Activated T-cell treated with anti-CD3 and anti-CD28 coated beads for 48 hours (primary cell): ENCODE measurements around the gene POP5.
"Not testable (repeated sequence)": the region's sequence is repeated elsewhere in the genome, so short reads cannot be mapped to it uniquely, and the experiment has no call there.

ENCODE experiments used
- DNase-seq: peaks from one replicate; pipeline ENCODE4 v3.0.0-alpha.2; 2020; ENCODE audit warnings: low read depth

POP5 gene, protein sequence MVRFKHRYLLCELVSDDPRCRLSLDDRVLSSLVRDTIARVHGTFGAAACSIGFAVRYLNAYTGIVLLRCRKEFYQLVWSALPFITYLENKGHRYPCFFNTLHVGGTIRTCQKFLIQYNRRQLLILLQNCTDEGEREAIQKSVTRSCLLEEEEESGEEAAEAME

DNA sequence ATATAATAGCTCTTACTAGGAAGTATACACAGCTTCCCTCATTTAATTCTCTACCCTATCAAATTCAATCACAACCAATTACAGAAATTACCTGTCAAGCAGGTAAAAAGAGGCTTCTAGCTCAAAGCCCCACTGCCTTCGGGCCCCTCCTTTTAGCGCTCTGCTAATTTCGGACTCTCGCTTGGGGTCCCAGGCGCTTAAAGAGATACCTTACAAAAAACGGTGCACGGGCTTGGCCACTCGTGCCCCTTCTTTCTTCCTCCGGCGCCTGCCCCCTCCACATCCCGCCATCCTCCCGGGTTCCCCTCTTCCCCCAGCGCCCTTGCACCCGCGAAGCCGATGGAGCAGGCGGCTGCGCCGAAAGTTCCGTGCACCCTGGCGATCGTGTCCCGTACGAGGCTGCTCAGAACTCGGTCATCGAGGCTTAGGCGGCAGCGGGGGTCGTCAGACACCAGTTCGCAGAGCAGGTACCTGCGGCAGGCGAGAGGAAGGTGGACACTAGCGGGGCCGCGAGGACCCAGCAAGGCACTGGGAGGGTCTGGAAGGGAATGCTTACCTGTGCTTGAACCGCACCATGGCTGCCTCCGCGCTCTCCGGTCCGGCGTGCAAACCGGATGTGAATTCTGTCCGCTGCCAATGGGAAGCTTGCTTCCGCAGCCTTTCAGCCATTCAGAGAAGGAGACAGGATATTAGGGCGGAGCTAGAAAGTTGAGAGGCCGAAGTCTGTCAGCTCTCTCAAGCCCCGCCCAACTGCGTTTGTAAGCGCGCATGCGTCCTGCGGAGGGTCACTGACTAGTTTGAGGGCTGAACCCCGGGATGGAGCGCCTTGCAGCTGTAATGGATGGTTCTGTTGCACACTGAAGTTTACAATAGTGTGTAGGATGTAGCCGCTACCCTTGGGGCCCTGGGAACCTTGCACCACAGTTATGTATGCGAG lies at the start of gene POP5:
Gene POP5 (minus strand): TSS at position 616 of the 937 bp plus-strand sequence. CDS start 40 bp downstream, at position 576.
- DNase-seq = peak; percentile 89

DNA sequence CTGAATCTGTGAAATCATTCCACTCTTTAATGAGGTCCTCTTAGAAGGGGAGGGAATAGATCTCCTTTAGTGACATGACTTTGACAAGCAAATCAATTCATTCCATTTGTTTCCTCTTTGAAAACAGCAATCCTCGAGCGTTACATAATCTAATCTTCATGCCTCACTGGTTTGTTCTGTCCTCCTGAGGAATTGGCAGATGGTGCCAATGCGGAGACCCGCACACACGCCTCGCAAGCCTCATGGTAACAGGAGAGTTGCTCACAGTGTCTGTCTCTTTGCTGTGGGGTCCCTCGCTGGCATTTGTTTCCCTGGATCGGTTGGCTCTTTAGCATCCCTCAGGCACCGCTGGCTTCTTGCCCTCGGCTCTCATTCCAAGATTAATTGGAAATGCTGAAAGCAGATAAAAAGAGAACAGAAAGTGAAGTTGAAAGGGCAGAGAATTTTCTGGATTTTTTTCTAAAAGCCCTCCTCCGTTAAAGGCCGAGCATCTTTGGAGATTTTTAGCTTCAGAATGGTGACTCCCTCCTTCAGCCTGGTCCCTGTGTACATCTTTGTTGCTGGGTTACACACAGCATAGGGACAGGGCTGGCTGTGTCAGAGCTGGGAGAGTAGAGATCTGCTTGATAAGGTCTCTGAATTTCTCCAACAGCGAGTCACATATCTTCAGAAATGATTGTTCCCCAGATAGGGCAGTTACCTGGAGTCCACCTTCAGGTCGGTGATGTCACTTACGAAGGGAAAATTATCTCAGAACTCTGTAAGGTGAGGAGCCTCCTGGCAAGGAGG lies 49.1 kb upstream of the POP5 start:
- DNase-seq = no peak

DNA sequence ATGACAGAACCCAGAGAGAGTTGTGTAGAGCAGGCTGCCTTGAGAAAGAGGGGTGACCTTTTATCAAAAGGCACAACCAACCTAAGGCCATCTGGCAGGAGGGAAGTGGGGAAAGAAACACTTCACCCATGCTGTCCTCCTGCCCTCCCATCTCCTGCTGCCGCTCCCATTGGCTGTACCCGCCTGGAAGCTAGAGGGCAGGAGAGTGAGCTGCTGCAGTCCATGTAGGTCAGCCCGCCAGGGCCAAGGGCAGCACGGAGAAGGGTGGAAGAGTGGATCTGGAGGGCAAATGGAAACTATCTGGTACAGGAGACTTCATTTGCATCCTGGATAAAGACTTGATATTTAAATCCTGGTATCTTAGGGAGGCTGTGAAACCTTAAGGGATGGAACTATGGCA lies 47.7 kb upstream of the POP5 start:
- no peak for DNase-seq

DNA sequence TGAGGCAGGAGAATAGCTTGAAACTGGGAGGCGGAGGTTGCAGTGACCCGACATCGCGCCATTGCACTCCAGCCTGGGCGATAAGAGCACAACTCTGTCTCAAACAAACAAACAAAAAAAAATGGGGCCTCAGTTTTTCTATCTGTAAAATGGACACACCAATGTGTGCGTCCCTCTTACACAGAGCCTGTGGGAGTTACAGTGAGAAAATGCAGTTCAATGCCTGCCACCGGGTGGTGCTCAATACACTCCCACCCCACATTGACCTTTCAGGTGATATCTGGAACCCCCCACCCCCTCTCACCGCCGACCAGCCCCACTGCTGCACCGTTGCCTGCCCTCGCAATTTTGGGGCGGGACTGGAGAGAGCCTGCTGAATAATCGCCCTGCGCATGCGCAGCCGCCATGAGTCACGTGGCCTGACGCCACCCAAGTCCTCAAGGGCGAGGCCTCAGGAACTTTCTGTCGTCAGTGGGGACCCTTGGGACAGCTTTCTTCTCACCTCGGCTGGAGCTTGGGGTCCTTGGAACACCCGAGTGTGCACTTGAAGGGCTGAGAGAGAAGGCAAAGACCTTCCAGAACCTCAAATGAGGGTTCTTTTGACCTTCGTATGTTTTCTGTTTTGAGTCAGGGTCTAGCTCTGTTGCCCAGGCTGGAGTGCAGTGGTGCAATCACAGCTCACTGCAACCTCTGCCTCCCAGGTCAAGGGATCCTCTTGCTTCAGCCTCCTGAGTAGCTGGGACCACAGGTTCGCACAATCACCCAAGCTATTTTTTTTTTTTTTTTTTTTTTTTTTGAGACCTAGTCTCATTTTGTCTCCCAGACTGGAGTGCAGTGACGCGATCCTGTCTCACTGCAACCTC lies 44.6 kb upstream of the POP5 start:
- DNase-seq = peak; percentile 12

DNA sequence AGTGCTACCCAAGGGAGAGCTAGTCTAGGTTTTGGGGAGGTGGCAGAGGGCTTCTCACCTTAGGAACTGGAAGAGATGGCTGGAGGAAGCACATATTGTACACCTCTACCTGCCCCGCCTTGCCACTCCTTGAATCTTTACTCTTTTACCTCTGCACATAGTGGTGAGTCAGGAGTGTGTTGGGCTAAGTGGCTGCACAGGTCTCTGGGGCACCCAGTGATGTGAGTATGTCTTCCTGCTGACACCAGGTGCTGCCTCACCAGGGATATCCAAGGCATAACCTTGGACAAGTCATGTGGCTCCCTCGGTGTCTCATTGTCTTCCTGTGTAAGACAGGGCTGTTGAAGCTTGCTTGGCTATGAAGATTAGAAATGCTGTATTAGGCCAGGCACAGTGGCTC lies 39.4 kb upstream of the POP5 start:
- no peak for DNase-seq

DNA sequence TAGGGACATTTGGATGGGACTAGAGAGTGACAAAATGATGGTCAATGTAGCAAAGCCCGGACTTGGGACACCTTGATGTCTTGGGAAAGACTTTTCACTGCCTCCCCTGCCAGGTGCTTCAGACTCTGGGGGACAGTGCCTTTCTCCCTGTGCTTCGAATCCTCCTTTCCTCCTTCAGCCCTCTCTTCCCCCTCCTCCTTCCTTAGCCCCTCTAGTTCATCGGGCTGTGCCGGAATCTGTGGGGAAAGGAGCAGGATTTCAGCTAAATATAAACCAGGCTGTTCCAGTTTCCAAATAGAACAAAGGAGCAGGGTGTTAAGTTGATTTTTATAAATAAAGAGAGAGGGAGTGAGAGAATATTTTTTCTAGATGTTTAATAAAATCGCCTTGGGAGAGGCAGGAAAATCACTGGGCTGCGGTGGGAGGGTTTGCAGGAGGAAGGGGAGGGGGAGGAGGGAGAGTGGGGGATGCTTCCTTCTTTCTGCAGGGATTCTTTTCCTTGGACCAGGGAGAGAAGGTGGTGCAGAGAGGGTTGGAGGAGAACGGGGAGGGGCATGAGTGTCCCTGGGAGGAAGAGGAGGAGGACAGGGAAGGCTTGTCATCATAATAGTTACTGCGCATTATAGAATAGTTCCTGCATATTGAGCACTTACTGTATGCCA lies 37.9 kb upstream of the POP5 start:
- no peak for DNase-seq

DNA sequence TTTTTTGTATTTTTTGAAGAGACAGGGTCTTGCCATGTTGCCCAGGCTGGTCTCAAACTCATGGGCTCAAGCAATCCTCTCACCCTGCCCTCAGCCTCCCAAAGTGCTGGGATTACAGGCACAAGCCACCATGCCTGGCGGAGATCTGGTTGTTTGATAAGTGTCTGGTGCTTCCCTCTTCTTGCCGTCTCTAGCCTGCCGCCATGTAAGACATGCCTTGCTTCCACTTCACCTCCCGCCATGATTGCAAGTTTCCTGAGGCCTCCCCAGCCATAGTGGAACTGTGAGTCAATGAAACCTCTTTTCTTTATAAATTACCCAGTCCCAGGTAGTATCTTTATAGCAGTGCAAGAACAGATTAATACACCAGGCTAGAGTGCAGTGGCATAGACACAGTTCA lies 36.6 kb upstream of the POP5 start:
- not testable (repeated sequence) for DNase-seq

DNA sequence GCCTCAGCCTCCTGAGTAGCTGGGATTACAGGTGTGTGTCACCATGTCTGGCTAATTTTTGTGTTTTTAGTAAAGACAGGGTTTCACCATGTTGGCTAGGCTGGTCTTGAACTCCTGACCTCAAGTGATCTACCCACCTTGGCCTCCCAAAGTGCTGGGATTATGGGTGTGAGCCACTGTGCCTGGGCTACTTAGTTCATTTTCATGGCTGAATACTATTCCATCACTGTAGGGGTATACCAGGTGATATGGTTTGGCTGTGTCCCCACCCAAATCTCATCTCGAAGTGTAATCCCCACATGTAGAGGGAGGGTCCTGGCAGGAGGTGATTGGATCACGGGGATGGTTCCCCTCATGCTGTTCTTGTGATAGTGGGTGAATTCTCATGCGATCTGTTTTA lies 36.0 kb upstream of the POP5 start:
- DNase-seq = not testable (repeated sequence)

DNA sequence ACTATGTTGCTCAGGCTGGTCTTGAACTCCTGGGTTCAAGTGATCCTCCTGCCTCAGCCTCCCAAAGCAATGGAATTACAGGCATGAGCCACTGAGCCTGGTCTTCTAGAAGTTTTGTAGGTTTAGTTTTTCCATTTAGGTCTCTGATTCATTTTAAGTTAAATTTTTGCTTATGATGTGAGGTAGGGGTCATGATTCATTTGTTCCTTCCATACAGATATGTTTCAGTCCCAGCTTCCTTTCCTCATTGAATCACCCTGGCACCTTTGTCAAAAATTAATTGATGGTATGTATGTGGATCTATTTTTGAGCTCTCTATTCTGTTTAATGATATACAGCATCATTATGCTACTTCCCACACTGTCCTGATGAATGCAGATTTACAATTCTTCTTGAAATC lies 33.6 kb upstream of the POP5 start:
- no peak for DNase-seq

DNA sequence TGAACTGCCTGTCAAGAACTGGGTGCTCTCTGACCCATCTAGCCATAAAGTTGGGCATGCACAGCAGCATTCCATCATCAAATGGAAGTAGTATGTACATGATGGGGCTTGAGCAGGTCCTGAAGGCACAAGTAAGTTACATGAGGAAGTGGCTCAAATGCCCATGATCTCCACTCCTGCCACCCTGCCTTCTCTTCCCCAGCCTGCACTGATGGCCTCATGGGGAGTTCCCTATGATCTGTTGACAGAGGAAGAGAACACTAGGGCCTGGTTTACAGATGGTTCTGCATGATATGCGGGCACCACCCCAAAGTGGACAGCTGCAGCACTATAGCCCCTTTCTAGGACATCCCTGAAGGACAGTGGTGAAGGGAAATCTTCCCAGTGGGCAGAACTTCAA lies 30.3 kb upstream of the POP5 start:
- not testable (repeated sequence) for DNase-seq

DNA sequence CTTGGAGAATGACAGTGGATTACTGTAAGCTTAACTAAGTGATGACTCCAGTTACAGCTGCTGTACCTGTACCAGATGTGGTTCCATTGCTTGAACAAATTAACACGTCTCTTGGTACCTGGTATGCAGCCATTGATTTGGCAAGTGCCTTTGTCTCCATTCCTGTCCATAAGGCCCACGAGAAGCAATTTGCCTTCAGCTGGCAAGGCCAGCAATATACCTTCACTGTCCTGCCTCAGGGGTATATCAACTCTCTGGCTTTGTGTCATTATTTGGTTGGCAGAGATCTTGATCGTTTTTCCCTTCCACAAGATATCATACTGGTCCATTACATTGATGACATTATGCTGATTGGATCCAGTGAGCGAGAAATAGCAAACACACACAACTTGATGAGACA lies 29.4 kb upstream of the POP5 start:
- DNase-seq = no peak

DNA sequence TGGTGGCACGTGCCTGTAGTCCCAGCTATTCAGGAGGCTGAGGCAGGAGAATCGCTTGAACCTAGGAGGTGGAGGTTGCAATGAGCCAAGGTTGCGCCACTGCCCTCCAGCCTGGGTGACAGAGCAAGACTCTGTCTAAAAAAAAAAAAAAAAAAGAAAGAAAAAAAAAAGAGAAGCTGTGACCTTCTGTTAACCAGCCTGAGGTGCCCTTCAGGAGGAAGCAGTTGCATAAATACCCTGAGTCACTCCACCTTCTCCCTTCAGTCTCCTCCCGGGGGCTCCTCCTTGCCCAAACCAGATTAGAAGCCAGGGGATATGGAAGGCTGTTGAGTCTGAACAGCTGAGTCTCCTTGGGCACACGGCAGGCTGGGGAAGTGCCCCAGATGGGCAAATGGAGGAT lies 21.2 kb upstream of the POP5 start:
- DNase-seq = not testable (repeated sequence)

DNA sequence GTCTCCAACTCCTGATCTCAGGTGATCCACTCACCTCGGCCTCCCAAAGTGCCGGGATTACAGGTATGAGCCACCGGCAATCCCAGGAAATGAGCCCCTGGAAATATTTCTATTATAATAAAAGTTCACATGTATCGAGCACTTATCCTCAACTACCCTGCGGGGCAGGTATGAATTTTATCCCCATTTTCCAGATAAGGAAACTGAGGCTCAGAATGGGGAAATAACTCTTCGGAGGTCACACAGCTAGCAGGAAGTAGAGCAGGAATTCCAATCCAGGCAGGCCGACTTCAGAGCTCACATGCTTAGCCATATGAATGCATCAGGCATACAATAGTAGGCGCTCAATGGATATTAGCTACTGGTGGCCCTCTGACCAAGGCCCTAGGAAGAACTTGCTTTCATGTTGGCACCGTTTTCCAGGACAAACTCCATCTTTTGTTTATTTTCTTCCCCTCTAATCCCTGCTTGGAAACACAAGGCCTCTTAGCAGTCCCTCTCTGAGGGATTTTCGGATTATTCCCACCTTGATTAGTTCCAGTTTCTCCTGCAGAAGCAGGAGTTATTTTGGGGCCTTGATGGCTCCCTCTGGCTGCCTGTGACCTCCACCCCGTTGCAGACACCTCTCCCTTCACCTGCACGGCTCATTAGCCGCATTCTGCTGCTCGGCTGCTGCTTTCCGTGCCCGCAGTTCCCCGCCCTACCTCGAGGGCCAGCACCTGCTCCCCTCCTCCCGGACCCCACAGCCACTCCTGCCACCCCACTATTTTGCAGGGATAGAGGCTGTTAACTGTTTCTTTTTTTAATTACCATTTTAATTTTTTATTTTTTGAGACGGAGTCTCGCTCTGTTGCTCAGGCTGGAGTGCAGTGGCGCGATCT lies 18.7 kb upstream of the POP5 start:
- no peak for DNase-seq

DNA sequence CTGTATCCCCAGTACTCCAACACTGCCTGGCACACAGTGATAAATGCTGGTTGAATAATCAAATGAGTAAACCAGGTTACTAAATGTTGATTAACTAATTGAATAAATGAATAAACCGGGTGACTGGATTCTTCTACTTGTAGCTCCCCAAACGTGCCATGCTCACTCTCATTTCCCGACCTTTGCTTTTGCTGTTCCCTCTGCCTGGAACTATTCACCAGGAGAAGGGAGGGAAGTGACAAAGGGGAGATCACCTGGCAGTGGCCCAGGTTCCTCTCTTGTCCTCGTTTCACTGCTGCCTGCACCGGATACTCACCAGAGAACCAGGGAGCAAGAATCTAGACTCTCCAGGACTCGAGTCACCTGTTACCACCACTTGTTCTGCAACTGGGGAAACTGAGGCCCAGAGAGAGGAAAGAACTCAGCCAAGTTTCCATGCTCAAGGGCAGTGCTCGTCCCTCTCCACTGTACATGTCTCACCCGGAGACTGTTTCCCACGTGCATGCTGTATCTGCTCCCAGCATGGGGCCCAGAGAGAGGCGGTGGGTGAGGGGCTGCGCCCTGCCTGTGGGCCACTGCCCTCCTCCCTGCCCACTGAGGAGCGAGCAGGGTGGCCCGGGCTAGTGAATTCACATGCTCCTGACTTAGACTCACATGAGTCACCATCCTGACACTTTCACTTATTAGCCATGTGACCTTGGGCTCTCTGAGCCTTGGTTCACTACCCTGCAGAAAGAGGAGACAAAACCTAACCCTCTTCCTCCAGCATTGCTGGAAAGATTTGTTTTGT lies 17.7 kb upstream of the POP5 start:
- DNase-seq = no peak

DNA sequence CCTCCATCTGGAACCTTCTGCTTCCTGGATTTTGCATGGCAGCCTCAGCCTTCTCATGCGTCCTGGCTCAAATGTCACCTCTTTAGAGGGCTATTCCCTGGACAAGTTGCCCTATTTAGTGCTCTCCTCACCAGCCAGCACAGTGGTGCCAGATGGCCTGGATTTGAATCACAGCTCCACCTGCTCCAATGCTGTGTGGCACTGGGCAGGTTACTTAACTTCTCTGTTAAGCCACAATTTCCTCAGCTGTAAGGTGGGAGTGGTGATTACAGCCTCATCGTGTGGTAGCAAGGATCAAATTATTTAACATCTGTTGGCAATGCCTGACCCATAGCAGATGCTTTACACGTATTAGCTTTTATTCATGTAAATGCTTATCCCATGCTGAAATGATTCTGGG lies 16.7 kb upstream of the POP5 start:
- DNase-seq = no peak

DNA sequence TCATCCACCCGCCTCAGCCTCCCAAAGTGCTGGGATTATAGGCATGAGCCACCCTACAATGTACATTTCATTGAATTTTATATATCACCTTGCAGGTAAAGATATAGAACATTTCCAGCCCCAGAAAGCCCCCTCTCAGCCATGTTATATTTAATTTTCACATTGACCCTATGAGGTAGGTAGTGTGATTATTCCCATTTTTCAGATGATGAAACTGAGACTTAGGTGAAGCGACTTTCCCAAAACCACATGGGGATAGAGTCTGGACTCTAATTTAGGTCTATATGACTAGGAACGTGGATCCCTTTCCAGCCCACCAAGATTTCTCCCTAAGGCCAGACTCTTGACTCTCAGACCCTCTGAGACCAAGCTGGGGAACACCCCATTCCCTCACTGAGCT lies 15.7 kb upstream of the POP5 start:
- no peak for DNase-seq

DNA sequence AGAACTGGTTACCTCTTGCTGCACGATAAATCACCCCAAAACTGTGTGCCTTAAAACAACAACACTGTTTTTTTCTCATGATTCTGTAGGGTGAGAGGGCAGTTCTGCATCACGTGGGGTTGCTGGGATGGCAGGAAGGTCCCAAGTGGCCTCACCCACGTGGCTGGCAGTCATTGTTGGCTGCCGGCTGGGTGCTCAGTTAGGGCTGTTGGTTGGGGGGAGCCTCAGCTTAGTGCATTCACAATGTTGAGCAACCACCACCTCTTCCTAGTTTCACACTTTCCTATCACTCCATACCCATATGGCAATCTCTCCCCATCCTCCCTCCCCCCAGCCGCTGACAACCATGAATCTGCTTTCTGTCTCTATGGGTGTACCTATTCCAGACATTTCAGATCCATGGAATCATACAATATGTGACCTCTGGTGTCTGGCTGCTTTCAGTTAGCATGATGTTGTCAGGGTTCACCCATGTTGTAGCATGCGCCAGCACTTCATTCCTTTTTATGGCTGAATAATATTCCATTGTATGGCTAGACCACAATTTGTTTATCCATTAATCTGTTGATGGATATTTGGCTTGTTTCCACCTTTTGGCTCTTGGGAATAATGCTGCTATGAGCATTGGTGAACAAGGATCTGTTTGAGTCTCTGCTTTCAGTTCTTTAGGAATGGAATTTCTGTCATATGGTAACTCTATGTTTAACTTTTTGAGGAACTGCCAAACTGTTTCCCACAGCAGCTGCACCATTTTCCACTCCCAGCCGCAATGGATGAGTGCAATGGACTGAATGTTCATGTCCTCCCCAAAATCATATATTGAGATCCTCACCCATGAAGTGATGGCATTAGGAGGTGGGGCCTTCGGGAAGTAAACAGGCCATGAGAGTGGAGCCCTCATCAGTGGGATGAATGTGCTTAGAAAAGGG lies 11.2 kb upstream of the POP5 start:
- no peak for DNase-seq

DNA sequence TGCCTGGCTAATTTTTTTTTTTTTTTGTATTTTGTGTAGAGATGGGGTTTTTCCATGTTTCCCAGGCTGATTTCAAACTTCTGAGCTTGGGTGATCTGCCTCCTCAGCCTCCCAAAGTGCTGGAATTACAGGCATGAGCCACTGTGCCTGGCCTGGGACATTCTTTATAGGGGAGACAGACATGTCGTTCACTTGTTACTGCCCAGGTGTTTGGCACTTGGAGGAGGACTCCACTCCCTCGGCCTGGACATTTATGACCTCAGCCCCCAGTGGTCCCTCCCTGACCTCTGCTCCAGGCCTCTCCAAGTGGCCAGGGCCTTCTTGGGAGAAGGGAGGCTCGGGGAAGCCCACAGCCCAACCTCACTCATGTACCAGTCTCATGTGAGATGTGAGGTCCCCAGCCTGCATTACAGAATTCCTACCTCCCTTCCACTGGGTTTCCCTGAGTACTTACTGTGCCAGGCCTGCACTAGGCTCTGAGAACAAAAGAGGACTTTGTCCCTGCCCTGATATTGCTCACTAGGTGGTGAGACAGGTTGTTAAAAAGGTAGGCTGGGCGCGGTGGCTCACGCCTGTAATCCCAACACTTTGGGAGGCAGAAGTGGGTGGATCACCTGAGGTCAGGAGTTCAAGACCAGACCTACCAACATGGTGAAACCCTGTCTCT lies 9.7 kb upstream of the POP5 start:
- no peak for DNase-seq
